Activated naive CD4-positive, alpha-beta T cell treated with Interleukin-2 at 50 U/mL for 16 hours (primary cell): ENCODE results near the gene GIMAP8.
"Not testable (repeated sequence)": the region's sequence is repeated elsewhere in the genome, so short reads cannot be mapped to it uniquely, and the experiment has no call there.

Experiments
- DNase-seq: peaks from one replicate; pipeline ENCODE4 v3.0.0-alpha.2; 2020

GIMAP8 gene

GRCh38 chr7:150516956-150517745, 66.7 kb downstream of the GIMAP8 start:
- no peak for DNase-seq

GRCh38 chr7:150519310-150519709, 68.9 kb downstream of the GIMAP8 start:
- DNase-seq: no peak

- DNase-seq: peak; percentile 35
Measured at GRCh38 chr7:150520145-150520544, 69.7 kb downstream of the GIMAP8 start.

GRCh38 chr7:150522931-150523330, 72.5 kb downstream of the GIMAP8 start:
- DNase-seq: not testable (repeated sequence)

GRCh38 chr7:150524018-150524417, 73.6 kb downstream of the GIMAP8 start:
- no peak for DNase-seq
